ENCODE measurements around the gene TTYH3. TPM values are rescaled to one million over a fixed set of nuclear protein-coding genes. Genes with fewer than 3 reads are reported as not detected.
"Not testable (repeated sequence)": the region's sequence is repeated elsewhere in the genome, so short reads cannot be mapped to it uniquely, and the experiment has no call there.

TTYH3 gene
- total RNA-seq, 1 donor from 2014 or later: 324 TPM

- Mint-ChIP-seq H3K4me1 (ENCODE audit: low read depth, unreplicated experiment) (peaks cover 4% of the 10 kb centered on the region), H3K27ac (ENCODE audit: unreplicated experiment) (no peak overlapping the region), H3K9me3 (ENCODE audit: unreplicated experiment) (peaks cover 5% of the 10 kb centered on the region), H3K36me3 (ENCODE audit: unreplicated experiment) (no peaks in the 10 kb centered on the region), H3K27me3 (ENCODE audit: unreplicated experiment) (peaks cover 14% of the 10 kb centered on the region), H3K4me3 (ENCODE audit: unreplicated experiment) (no peak overlapping the region)
- no peak for TF ChIP-seq CTCF (IDR thresholded peaks at IDR 0.05; ENCODE audit: partially characterized antibody, unreplicated experiment)
- no peak for DNase-seq
These were observed 60.8 kb downstream of the TTYH3 start for GRCh38 chr7:2692543-2692942.

GRCh38 chr7:2693420-2694121 lies 61.8 kb downstream of the TTYH3 start:
- H3K27ac Mint-ChIP-seq (ENCODE audit: unreplicated experiment); DNase-seq; H3K4me3 Mint-ChIP-seq (ENCODE audit: unreplicated experiment); H3K9me3 Mint-ChIP-seq (ENCODE audit: unreplicated experiment); H3K36me3 Mint-ChIP-seq (ENCODE audit: unreplicated experiment); H3K4me1 Mint-ChIP-seq (ENCODE audit: low read depth, unreplicated experiment): not testable (repeated sequence)
- H3K27me3 Mint-ChIP-seq (ENCODE audit: unreplicated experiment): peaks cover 16% of the 10 kb centered on the region

GRCh38 chr7:2694122-2694436 lies 62.3 kb downstream of the TTYH3 start:
- H3K4me3 Mint-ChIP-seq (ENCODE audit: unreplicated experiment); H3K4me1 Mint-ChIP-seq (ENCODE audit: low read depth, unreplicated experiment): not testable (repeated sequence)

GRCh38 chr7:2698581-2699288 lies 66.9 kb downstream of the TTYH3 start:
- Mint-ChIP-seq H3K27ac (ENCODE audit: unreplicated experiment) (no peak overlapping the region), H3K4me3 (ENCODE audit: unreplicated experiment) (no peak overlapping the region)
- TF ChIP-seq CTCF (IDR thresholded peaks at IDR 0.05; ENCODE audit: partially characterized antibody, unreplicated experiment): no peak

More at GRCh38 chr7:2694122-2694436, 62.3 kb downstream of the TTYH3 start:
- not testable (repeated sequence) for DNase-seq; H3K36me3 Mint-ChIP-seq (ENCODE audit: unreplicated experiment); H3K27ac Mint-ChIP-seq (ENCODE audit: unreplicated experiment); H3K9me3 Mint-ChIP-seq (ENCODE audit: unreplicated experiment)
- peaks cover 12% of the 10 kb centered on the region for H3K27me3 Mint-ChIP-seq (ENCODE audit: unreplicated experiment)

GRCh38 chr7:2699289-2699620 lies 67.5 kb downstream of the TTYH3 start:
- H3K27me3 Mint-ChIP-seq (ENCODE audit: unreplicated experiment): peaks cover 6% of the 10 kb centered on the region
- H3K4me3 Mint-ChIP-seq (ENCODE audit: unreplicated experiment): no peak overlapping the region
- no peak for TF ChIP-seq CTCF (IDR thresholded peaks at IDR 0.05; ENCODE audit: partially characterized antibody, unreplicated experiment)
- no peak overlapping the region for H3K27ac Mint-ChIP-seq (ENCODE audit: unreplicated experiment)
- DNase-seq: no peak
- no peaks in the 10 kb centered on the region for H3K36me3 Mint-ChIP-seq (ENCODE audit: unreplicated experiment)
- H3K9me3 Mint-ChIP-seq (ENCODE audit: unreplicated experiment): no peaks in the 10 kb centered on the region
- peaks cover 6% of the 10 kb centered on the region for H3K4me1 Mint-ChIP-seq (ENCODE audit: low read depth, unreplicated experiment)

More at GRCh38 chr7:2698581-2699288, 66.9 kb downstream of the TTYH3 start:
- H3K4me1 Mint-ChIP-seq (ENCODE audit: low read depth, unreplicated experiment): peaks cover 6% of the 10 kb centered on the region
- H3K9me3 Mint-ChIP-seq (ENCODE audit: unreplicated experiment): no peaks in the 10 kb centered on the region
- no peaks in the 10 kb centered on the region for H3K36me3 Mint-ChIP-seq (ENCODE audit: unreplicated experiment)
- DNase-seq: no peak
- H3K27me3 Mint-ChIP-seq (ENCODE audit: unreplicated experiment): peaks cover 6% of the 10 kb centered on the region

- no peak overlapping the region for H3K27ac Mint-ChIP-seq (ENCODE audit: unreplicated experiment)
- no peak for TF ChIP-seq CTCF (IDR thresholded peaks at IDR 0.05; ENCODE audit: partially characterized antibody, unreplicated experiment)
- no peaks in the 10 kb centered on the region for H3K9me3 Mint-ChIP-seq (ENCODE audit: unreplicated experiment)
- H3K36me3 Mint-ChIP-seq (ENCODE audit: unreplicated experiment): no peaks in the 10 kb centered on the region
- H3K4me3 Mint-ChIP-seq (ENCODE audit: unreplicated experiment): no peak overlapping the region
- peaks cover 6% of the 10 kb centered on the region for H3K4me1 Mint-ChIP-seq (ENCODE audit: low read depth, unreplicated experiment)
- peaks cover 6% of the 10 kb centered on the region for H3K27me3 Mint-ChIP-seq (ENCODE audit: unreplicated experiment)
- no peak for DNase-seq
These were observed 68.5 kb downstream of the TTYH3 start for GRCh38 chr7:2700141-2700850.

All from glutamatergic neuron (in vitro differentiated cells).